Measurements from ENCODE around the gene PTPRF.
"Not testable (repeated sequence)": the region's sequence is repeated elsewhere in the genome, so short reads cannot be mapped to it uniquely, and the experiment has no call there.

Gene PTPRF

GRCh38 chr1:43613075-43613942 lies 82.6 kb downstream of the PTPRF start:
- DNase-seq, result no peak

GRCh38 chr1:43614211-43614610 lies 83.5 kb downstream of the PTPRF start:
- DNase-seq, result no peak

- no peak for DNase-seq
Observed at GRCh38 chr1:43614891-43615290, 84.2 kb downstream of the PTPRF start.

- no peak for DNase-seq
Observed at GRCh38 chr1:43616383-43616782, 85.7 kb downstream of the PTPRF start.

- DNase-seq, result no peak
Observed at GRCh38 chr1:43617011-43617410, 86.3 kb downstream of the PTPRF start.

GRCh38 chr1:43617668-43618067 lies 87.0 kb downstream of the PTPRF start:
- no peak for DNase-seq

- DNase-seq, result no peak
Observed at GRCh38 chr1:43618521-43619313, 88.0 kb downstream of the PTPRF start.

GRCh38 chr1:43619314-43619790 lies 88.7 kb downstream of the PTPRF start:
- DNase-seq, result no peak

GRCh38 chr1:43619996-43620920 lies 89.6 kb downstream of the PTPRF start:
- no peak for DNase-seq

- no peak for DNase-seq
Observed at GRCh38 chr1:43620956-43621355, 90.3 kb downstream of the PTPRF start.

GRCh38 chr1:43621386-43621785 lies 90.7 kb downstream of the PTPRF start:
- DNase-seq, result no peak

- DNase-seq, result no peak
Observed at GRCh38 chr1:43621861-43622260, 91.2 kb downstream of the PTPRF start.

GRCh38 chr1:43622471-43622870 lies 91.8 kb downstream of the PTPRF start:
- DNase-seq, result no peak

- no peak for DNase-seq
Observed at GRCh38 chr1:43622901-43623780, 92.5 kb downstream of the PTPRF start.

GRCh38 chr1:43625063-43625780 lies 94.5 kb downstream of the PTPRF start:
- no peak for DNase-seq

- no peak for DNase-seq
Observed at GRCh38 chr1:43632135-43632670, 101.5 kb downstream of the PTPRF start.

- DNase-seq, result no peak
Observed at GRCh38 chr1:43634721-43635120, 104.0 kb downstream of the PTPRF start.

GRCh38 chr1:43636006-43636641 lies 105.4 kb downstream of the PTPRF start:
- DNase-seq, result no peak

- no peak for DNase-seq
Observed at GRCh38 chr1:43637267-43637666, 106.6 kb downstream of the PTPRF start.

- DNase-seq, result not testable (repeated sequence)
Observed at GRCh38 chr1:43638381-43638780, 107.7 kb downstream of the PTPRF start.
